GM21619 (cell line): Measurements from ENCODE around the gene TEX14.
"Not testable (repeated sequence)": the region's sequence is repeated elsewhere in the genome, so short reads cannot be mapped to it uniquely, and the experiment has no call there.

ENCODE experiments used
- ATAC-seq: cut with Tn5 transposase; IDR thresholded peaks from one replicate; pipeline ENCODE4 v1.9.1; 2021; ENCODE audit not compliant: unreplicated experiment

Gene TEX14

DNA sequence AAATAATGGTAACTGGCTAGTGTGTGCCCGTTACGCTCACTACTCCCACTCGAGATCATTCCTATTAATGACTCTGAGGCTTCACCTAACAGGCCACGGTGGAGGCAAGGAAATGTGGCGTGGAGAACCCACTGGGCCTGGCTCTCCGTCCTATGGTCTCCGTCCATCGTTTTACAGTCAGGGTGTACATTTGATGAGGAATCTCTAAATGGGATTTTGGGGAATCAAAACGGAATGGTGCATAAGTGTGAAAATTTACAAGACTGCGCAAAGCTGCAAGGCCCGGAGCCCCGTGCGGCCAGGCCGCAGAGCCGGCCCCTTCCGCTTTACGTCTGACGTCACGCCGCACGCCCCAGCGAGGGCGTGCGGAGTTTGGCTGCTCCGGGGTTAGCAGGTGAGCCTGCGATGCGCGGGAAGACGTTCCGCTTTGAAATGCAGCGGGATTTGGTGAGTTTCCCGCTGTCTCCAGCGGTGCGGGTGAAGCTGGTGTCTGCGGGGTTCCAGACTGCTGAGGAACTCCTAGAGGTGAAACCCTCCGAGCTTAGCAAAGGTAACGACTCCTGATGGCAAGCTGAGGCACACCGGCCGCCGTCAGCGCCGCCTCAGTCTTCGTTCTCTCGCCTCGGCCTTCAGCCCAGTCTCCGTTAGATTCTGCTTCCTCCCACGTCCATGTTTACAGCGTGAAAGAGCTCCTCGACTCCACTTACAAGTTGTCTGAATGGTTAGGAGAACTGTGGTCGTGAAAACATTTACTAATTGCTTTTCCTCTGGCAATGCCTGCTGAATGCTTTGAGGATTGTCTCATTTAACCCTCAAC lies 602 bp upstream of the TEX14 start, which contains the start of gene RAD51C:
Gene RAD51C, plus strand, starts transcription at position 364 of the 817 bp plus-strand sequence. Its CDS starts 42 bp downstream, at position 406.
- ATAC-seq = peak; percentile 96

DNA sequence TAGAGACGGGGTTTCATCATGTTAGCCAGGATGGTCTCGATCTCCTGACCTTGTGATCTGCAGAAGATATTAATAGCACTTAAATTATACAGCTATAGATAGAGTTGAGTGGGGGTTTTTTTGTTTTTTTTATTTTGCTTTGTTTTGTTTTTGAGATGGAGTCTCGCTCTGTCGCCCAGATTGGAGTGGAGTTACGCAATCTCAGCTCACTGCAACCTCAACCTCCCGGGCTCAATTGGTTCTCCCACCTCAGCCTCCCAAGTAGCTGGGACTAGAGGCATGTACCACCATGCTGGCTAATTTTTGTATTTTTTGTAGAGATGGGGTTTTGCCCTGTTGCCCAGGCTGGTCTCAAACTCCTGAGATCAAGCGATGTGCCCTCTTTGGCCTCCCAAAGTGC lies 1.8 kb downstream of the TEX14 start:
- ATAC-seq = not testable (repeated sequence)

DNA sequence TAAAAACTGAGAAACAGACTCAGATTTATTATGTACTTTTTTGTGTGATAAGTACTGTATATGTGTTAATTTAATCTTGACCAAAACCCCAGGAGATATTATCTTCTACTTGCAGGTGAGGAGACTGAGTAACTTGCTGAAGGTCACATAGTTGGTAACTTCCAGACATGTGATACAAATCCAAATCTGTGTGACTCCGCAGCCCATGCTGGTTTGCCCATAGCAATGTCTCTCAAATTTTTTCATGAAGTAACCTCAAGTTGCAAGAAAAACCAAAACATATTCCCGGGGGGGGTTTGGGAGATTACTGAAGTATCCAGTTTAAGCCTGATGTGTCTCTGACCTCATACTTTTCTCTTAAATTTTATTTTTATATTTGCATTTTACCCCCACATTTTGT lies 3.3 kb downstream of the TEX14 start:
- ATAC-seq = no peak

DNA sequence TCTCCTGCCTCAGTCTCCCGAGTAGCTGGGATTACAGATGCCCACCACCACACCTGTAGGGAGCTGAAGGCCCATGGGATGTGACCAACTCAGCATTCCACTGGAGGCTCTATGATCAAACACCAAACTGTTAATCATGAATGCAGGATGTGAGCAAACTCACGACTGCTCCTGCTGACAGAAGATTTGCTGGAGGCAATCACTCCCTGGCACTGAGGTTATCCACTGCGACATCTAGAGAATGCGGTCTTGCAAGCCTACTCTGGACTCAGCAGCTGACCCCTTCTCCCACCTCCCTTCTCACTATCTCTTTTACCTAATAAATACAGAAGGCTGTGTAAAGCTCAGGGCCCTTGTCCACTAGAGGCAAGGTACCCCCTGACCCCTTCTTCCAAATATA lies 4.9 kb downstream of the TEX14 start:
- no peak for ATAC-seq

DNA sequence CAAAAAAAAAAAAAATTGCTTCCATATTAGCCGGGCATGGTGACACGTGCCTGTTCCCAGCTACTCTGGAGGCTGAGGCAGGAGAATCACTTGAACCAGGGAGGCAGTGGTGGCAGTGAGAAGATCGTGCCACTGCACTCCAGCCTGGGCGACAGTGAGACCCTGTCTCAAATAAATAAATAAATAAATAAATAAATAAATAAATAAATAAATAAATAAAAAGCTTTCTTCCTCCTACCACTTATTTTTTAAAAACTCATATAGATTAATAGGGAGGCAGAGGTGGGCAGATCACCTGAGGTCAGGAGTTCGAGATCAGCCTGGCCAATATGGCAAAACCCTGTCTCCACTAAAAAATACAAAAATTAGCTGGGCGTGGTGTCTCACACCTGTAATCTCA lies 7.4 kb downstream of the TEX14 start:
- not testable (repeated sequence) for ATAC-seq

DNA sequence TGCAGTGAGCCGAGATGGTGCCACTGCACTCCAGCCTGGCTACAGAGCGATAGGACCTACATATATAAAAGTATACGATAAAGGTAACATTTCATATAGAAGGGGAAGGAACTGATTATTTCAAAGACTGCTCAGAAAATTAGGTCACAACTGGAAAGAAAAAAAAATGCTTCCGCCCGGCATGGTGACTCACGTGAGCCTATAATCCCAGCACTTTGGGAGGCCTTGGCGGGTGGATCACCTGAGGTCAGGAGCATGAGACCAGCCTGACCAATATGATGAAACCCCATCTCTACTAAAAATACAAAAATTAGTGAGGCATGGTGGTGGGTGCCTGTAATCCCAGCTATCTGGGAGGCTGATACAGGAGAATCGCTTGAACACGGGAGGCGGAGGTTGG lies 7.8 kb downstream of the TEX14 start:
- no peak for ATAC-seq

DNA sequence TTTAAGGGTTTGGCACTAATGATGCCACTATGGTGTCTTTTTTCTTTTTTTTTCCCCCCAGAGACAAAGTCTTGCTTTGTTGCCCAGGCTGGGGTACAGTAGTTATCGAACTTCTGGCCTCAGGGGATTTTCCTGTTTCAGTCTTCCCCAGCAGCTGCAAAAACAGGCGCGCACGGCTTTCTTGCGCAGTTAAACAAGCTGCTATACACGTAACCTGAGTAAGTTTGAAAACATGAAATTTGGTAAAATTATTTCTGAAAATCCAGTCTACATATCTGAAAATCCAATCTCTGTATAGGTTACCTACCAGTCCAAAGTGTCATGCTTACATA lies 11.8 kb downstream of the TEX14 start:
- no peak for ATAC-seq

DNA sequence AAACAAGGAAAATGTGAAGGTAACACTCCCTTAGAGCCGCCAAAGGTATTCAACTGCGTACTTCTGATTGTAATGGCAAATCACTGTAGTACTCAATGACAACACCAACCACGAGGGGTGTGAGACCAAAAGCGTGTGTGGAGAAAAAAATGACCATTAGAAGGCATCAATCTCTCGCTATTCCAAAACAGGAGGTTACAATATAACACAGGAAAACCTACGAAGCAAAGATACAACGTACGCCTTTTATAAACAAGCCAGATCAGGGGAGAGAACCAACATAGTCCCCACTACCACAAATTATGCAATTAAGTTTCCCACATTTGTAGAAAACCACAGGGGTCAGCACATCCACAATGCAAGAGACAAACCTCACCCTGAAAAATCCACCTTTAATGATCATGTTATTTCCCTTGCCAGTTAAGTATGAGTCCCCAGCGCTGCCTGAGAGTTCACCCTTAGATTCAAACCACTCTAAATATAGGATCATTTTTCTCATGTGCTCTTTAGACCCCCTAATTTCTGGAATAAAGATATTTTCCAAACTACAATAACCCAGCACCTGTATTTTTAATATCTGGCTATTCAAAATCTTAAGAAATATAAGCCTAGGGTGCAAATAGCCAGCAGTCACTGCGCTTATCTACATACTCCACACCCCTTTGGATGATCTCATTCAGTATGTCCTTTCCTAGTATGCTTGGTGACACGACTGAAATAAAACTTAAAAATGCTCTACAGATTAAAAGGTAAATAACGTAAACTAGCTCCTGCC lies 12.4 kb downstream of the TEX14 start:
- ATAC-seq = no peak

DNA sequence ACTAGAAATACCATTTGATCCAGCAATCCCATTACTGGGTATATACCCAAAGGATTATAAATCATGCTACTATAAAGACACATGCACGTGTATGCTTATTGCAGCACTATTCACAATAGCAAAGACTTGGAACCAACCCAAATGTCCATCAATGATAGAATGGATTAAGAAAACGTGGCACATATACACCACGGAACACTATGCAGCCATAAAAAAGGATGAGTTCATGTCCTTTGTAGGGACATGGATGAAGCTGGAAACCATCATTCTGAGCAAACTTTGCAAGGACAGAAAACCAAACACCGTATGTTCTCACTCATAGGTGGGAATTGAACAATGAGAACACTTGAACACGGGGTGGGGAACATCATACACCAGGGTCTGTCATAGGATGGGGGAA lies 13.6 kb downstream of the TEX14 start:
- ATAC-seq = not testable (repeated sequence)

DNA sequence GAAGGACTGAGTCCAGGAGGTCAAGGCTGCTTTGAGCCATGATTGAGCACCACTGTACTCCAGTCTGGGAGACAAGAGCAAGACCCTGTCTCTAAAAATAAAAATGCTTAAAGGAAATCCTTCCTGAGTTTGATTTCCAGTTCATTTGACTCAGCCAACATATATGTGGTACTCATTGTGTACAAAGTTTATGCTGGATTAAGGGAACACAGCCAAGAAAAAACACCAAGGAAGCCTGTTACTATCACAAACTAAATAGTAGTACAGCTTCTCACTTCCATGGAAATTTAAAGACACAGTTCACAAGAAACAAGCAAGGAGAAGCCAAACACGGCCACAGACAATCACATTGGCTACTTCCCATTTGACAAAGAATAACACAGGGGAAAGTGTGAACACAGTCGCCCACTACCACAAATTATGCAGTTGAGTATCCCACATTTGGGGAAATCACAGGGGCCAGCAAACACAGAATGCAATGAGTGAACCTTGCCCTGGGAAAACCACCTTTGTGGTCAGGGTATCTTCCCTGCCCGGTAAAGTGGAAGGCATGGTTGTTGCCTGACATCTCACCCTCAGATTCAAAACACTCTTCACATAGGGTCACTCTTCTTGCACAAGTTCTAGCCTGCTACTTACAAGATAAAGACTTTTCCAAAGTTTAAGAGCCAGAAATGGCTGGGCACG lies 14.5 kb downstream of the TEX14 start:
- no peak for ATAC-seq

DNA sequence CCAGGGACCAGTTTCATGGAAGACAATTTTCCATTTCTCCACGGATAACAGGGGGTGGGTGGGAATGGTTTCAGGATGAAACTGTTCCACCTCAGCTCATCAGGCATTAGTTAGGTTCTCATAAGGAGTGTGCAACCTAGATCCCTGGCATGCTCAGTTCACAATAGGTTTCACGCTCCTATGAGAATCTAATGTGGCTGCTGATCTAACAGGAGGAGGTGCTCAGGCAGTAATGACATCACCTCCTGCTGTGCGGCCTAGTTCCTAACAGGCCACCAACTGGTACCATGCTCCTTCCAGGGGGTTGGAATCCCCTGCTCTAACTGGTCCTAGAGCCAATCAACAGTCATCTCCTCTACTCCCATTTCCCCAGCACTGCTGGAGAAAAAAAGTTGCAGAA lies 19.9 kb downstream of the TEX14 start:
- ATAC-seq = no peak

DNA sequence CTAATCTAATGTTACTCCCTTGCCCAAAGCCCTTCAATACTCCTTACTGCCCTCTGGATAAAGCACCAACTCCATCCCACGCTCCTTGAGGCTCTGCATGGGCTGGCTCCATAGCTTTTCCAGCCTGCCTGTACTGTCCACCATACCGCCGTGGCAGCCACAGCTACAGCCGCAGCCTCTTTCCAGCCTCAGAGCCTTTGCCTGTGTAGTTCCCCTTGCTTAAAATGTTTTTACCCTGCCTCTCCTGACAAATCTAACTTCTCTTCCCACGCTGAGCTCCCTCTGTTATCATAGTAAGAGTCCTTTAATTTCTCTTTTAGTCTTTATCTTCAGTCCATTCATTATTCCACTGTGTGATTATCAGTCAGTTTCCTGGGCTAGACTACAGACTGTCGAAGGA lies 22.0 kb downstream of the TEX14 start:
- ATAC-seq = no peak

DNA sequence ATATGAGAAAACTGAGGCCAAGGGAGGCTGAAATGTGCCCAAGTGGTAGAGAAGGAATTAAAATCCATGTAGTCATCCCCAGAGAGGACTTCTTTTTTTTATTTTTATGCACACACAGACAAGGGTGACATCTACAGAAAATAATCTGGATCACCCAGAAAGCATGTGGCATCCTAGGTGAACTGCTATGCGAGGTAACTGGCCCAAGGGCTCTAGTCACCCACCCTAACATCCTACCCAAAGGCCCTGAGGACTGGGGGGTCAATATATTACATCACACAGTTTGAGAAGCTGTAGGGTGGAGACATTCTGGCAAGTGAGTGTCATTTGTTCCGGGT lies 23.3 kb downstream of the TEX14 start:
- ATAC-seq = no peak

DNA sequence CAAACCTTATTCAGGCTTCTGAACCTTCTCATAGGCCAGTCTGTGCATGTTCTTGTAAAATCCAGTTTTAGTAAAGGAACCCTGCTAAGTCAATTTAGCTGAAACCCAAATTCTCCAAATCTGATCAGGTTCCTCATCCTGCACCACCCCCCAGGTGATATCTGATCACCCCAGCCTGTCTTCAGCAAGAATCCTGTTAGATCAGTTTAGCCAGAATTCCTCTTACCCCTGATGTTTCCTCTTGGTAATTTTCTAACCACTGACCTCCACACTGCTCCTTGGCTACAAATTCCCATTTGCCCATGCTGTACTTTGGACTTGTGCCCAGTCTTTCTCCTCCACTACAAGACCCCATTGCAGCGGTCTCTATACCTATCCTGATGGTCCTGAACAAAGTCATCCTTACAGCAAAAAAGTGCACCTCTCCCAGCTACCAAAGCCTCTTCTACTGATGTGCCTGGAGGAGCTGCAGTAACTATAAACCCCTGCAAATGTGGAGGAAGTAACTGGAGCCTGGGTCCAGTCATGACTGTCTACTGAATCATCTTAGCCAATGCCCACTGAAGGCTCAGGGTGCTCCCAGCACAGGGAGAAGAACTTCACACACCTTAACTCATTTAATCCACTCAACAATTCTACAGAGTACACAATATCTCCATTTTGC lies 23.8 kb downstream of the TEX14 start:
- no peak for ATAC-seq

DNA sequence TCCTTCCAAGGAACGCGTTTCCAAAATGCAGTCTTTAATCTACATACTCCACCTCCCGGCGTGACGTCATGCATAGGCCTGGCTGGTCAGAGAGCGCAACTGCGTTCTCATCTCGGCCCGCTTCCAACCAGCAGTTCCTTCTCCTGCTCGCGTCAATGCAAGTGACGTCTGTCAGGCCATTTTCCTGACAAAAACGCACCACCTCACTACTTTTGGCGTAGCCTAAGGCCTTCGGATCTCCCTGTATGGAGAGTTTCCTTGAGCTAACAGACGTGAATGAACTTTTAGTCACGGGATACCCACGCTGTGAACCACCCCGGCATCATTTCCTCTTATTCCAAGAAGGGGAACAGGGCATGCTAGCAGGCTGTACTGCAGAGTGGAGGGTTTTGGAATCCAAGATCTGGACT lies 25.0 kb downstream of the TEX14 start:
- no peak for ATAC-seq

DNA sequence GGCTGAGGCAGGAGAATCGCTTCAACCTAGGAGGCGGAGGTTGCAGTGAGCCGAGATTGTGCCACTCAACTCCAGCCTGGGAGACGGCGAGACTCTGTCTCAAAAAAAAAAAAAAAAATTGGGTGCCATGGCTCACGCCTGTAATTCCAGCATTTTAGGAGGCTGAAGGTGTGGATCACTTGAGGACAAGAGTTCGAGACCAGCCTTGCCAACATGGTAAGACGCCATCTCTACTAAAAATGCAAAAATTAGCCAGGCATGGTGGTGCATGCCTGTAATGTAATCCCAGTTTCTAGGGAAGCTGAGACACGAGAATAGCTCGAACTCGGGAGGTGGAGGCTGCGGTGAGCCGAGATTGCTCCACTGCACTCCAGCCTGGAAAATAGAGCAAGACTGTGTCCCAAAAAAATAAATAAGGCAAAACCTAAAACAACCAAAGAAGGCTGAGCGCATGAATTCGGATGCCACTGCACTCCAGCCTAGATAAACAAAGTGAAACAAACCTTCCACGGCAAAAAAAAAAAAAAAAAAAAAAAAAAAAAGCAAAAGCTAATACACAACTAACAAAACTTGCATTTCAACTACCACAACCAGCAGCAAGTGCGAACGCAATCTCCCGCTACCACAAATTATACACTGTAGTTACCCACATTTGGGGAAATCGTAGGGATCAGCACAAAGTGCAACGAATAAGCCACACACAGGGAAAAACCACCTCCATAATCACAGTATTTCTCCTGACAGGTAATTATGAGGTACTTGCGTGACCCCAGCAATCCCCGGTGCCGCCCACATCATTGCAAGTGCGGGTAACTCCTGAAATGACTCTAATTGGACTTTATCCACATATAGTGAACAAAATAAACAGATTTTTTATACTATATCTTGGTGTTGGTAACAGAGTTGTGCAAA lies 25.6 kb downstream of the TEX14 start:
- ATAC-seq = no peak

DNA sequence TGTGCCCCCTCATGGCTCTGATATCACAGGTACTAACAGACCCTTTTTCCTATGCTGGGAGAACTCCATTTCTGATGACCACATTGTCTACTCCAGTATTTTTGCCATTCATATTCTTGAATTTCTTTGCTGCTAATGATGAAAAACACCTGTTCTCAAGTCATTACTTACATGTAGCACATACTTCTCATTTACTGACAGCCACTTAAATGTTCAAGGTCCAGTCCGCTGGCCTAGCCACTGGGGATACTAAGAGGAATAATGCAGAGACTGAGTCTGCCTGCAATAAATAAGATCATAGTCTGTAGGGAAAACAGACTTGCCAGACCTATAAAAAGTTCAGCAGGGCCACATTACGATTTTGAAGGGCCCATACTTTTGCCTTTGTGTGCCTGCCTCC lies 27.5 kb downstream of the TEX14 start:
- no peak for ATAC-seq

DNA sequence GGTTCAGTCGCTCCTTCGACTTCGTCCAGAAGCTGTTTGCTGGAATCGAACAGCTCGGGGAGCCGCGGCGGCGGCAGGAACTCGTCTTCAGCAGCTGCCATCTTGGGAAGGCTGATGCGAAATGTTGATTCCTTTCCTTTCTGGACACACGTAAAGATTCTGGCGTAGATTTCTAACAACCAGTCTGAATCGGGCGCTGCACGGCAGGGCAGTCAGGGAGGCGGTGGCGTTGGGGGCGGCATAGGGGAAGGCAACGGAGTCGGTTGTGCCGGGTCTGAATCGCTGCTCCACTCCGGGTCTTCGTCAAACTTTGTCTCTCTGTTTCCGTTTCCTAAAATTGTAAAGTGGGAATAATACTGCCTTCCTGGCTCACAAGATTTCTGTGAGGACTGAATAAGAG lies 30.3 kb downstream of the TEX14 start:
- no peak for ATAC-seq

DNA sequence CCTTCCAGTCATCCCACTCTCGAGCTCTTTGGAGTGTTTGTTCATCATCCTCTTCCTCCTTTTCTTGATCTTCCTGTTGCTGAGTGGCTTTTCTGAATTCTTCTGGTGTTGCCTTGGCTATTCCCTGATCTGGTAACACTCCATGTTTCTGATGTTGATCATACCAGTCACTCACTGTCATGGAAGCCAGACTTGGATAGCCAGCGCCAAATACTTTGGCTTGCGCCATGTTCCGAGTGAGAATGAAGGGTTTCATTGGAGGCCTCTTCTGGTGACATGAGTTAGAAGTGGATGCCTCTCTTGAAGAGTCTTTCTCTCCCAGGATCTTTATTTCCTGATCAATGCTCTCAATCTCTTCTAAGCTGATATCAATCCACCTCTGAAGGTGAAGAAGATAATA lies 31.2 kb downstream of the TEX14 start:
- no peak for ATAC-seq

DNA sequence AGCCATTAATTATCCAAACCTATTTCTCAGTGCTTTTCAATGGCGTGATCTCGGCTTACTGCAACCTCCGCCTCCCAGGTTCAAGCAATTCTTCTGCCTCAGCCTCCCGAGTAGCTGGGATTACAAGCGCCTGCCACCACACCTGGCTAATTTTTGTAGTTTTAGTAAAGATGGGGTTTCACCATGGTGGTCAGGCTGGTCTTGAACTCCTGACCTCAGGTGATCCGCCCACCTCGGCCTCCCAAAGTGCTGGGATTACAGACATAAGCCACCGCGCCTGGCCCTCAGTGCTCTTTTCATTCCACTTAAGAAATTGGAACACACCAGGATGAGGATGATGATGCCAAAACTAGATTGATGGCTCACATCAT lies 32.1 kb downstream of the TEX14 start:
- not testable (repeated sequence) for ATAC-seq
